ENCODE measurements around the gene THNSL1.
A peak's percentile ranks its signal among the peaks of the same experiment; 100 is the strongest.
"Not testable (repeated sequence)": the region's sequence is repeated elsewhere in the genome, so short reads cannot be mapped to it uniquely, and the experiment has no call there.

Gene THNSL1

GRCh38 chr10:24998044-24998443 lies 18.4 kb upstream of the THNSL1 start:
- FAIRE-seq = no peak

DNA sequence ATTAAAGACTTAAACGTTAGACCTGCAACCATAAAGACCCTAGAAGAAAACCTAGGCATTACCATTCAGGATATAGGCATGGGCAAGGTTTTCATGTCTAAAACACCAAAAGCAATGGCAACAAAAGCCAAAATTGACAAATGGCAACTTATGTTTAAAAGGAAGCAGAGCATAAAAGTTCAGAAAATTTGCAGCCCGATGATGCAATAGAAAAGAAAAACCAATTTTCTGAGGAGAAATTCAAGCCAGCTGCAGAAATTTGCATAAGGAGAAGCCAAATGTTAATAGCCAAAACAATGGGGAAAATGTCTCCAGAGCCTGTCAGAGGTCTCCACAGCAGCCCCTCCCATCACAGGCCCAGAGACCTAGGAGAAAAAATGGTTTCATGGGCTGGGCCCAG lies 4.8 kb upstream of the THNSL1 start:
- not testable (repeated sequence) for FAIRE-seq

GRCh38 chr10:25014579-25014978 lies 1.8 kb upstream of the THNSL1 start:
- no peak for FAIRE-seq

DNA sequence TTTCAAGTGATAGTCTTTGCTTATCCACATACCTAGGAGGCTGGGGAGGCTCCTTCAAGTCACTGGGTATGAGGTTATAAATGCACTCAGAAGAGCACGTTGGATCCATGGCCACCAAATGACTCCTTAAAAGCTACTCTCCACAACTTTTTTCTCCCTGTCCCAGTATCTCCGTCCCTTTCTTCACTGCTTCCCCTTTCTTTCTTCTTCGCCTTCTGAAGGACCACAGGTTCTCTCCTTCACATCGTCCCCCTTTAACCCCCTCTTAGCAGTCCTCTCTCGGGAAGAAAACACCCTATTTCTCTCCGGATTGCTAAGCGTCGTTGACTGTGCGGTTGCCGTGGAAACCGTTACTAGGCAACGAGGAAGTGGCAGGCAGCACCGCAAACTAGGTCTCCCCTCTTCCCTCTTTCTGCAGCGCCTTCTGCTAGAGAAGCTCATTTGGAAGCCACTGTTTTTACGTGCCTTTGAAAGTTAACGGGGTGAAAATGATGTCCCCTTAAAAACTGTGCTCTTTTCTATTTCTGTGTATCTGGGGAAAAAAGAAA lies 510 bp upstream of the THNSL1 start, which contains the start of gene ENKUR:
ENKUR (minus strand) TSS at position 331 of the 548 bp plus-strand sequence; CDS start at position 109, 222 bp downstream.
- no peak for FAIRE-seq

DNA sequence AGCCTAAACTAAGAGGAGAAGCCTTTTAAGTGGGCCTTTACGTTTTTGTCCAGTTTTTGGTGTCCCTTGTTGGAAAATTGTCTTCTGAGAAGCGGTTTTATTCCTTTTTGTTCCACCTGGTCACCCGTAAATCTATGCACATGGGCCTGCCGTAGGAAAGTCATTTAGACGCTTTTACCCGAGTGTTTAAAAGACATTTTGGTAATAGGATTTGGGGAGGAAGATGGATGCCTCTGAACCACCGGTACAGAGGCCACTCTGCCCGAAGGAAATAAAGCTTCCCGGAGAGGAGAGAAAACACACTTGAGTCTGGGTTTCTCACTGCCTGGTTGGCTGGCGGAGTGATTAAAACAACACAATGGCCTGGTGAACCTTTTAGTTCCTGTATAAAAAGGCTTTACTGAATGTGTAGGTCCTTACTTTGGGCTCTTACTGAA lies 760 bp downstream of the THNSL1 start:
- no peak for FAIRE-seq

DNA sequence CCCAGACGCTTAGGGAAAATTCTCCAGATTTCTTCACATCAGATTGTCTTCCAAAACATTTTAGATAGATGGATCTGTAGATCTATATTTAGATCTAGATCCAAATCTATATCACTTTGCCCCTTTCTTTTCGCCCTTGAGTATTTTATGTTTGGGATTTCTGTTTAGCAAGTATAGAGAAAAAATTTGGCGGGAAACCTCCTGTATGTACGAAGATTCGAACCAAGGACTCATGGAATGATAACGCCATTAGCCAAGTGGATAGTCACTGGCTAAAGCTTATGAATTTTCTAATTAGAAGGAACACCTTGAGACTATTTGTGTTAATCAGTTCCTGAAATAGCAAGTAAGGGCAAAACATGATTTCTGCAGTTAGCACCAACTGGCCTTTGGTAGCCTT lies 1.2 kb downstream of the THNSL1 start:
- FAIRE-seq = no peak

DNA sequence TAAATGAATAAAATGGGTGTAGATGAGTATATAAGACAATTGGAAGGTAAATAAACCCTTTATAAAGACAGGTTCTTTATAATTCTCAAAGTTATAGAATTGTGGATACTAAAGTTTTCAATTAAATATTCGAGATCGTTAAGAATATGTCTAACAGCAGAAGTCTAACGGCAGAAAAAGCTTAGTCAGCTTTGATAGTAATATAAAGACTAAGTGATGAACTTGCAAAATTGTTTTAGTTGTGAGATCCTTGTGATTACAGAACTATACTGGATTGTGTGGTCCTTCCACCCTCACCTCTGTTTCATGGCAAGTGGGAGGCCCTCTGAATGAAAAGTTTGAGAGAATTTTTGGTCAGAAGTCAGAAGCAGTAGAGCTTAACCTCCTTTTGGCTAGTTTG lies 2.3 kb downstream of the THNSL1 start:
- no peak for FAIRE-seq

DNA sequence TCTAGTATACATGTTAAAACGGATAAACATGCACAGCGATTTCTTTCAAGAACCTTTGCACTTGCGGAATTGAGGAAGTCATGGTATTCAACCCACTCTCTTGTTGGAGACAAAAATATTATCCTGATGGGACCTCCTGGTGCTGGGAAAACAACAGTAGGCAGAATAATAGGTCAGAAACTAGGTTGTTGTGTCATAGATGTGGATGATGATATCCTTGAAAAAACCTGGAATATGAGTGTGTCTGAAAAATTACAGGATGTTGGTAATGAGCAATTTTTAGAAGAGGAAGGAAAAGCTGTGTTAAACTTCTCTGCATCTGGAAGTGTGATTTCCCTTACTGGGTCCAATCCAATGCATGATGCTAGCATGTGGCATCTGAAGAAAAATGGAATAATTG lies 6.9 kb downstream of the THNSL1 start:
- FAIRE-seq = no peak

DNA sequence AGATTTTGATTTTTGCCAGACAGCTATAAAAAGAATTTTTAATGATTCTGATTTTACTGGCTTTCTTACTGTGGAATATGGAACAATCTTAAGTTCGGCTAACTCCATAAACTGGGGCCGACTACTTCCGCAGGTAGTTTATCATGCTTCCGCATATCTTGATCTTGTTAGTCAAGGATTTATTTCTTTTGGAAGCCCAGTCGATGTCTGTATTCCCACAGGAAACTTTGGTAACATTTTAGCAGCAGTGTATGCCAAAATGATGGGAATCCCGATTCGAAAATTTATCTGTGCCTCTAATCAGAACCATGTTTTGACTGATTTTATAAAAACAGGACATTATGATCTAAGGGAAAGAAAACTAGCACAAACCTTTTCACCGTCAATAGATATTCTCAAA lies 8.1 kb downstream of the THNSL1 start:
- no peak for FAIRE-seq

DNA sequence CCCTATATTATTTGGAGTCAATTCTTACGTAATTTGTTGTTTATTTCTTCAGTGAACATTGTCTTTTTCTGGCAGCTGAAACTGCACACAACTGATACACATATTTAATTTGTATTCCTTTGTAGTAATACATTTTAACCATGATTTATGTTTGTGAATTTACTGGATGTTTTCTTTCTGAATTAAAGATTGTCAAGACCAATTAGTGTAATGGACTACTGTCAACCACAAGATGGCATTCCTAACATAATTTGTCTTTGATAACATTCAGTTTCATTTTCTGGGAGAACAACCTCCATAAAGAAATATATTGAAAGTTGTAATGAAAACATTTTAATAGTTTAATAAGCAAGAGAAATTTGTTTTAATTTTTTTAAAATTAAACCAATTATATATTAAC lies 10.1 kb downstream of the THNSL1 start:
- peak; percentile 98 for FAIRE-seq

DNA sequence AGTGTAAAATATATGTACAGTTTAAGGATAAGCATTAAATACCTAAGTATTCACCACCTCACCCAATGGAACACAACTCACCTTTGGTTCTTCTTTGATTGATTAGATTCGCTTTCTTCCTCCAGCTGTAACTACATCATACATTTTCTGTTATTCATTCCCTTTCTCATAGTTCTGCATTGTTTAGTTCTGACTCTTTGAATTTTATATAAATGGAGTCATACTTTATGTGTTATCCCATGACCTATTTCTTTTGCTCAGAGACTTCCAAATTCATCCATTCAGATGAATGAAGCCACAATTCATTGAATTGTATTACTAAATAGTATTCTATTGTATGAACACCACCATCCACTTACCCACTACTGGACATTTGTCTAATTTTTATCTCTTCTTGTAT lies 12.3 kb downstream of the THNSL1 start:
- FAIRE-seq = no peak

DNA sequence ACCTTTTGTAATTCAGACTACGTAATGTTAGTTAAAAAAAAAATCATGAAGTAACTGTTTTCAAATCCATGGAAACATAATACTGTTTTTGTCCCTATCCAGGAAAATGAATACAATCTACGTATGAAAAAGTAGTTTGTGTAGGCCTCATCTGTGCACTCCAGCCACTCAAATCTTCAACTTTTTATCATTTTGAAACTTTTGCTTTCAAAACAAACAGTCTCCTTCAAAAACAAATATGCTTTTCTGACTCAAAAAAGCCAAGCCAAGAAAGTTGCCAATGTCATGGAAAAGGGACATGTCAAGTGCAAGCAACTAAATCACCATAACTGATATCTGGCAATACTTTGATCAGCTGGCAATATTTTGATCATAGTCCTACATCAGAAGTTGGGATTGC lies 13.1 kb downstream of the THNSL1 start:
- FAIRE-seq = no peak

DNA sequence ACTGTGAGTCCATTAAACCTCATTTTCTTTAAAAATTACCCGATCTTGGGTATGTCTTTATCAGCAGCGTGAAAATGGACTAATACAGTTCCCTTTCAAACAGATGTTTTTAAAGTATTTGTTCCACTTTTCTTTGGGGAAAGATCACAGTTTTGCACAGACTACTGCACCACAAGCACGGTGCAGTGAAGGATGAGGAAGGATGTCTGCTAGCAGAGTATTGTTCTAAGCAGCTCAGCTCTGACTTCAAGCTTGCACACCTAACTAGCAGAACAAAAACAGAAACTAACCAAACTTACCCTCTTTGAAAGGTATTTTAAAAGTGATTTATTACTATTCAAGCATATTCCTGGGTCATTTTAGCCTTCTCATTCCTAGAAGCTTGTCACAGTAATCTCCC lies 20.0 kb downstream of the THNSL1 start:
- no peak for FAIRE-seq

GRCh38 chr10:25038325-25038724 lies 21.9 kb downstream of the THNSL1 start:
- FAIRE-seq = no peak

- FAIRE-seq = no peak
These were observed 23.1 kb downstream of the THNSL1 start for GRCh38 chr10:25039531-25039930.

- no peak for FAIRE-seq
These were observed 30.2 kb downstream of the THNSL1 start for GRCh38 chr10:25046641-25047040.

GRCh38 chr10:25047088-25047487 lies 30.7 kb downstream of the THNSL1 start:
- no peak for FAIRE-seq

DNA sequence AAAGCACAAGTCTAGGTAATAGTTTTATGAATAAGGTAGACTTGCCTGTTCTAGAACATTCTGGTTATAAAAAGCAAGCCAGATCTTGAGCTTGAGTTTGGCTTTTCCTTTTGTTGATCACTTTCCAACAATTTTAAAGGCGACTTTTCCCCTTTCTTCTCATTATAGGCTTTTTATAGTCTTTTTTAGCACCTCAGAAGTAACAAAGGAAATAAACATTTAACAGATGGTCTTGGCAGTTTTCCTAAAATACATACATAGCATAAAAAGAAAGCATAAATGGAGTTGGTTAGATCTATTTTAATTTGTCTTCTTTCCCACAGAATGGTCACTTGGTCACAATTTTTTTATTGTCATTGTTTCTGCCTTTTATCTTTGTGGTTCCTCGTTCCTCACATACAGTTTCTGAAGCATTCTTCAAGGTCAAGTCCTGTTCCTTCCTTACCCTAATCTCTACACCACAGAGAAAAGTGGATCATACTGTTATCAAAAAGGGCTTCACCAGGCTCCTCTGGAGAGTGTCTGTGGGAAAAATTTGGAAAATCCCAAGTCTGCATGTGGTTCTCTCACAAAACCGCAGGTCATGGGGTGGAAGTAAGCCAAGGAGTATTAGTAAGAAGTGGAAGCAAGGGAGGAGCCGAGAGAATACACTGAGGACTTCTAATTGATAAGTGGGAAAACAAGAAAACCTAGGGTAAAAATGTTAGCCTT lies 31.3 kb downstream of the THNSL1 start:
- FAIRE-seq = no peak

DNA sequence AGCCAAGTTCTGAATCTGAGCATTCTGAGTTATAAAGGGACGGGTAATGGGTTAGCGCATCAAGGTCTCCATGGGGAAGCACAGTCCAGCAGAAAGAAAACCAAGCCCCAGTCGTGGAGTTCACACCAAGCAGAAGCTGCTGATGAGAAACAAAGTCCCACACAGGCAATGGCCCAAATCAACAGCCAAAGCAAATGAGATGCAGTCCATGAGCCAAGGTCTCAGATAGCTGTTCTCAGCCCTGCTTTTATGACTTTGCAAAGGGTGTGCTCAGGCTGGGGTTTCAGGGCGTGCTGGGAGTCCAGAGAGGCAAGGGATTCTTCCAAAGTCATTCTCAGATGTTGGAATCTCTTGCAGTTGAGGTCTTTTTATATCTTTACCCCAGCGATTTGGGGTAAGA lies 32.0 kb downstream of the THNSL1 start:
- FAIRE-seq = no peak

DNA sequence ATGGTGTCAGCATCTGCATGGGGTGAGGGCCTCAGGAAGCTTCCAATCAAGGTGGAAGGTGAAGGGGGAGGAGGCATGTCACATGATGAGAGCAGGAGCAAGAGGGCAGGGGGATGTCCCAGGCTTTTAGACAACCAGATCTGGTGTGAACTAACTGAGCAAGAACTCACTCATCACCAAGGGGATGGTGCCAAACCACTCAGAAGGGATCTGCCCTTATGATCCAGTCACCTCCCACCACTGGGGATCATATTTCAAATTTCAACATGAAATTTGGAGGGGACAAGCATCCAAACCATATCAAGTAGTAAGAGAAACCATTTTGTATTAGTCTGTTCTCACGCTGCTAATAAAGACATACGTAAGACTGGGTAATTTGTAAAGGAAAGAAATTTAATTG lies 33.6 kb downstream of the THNSL1 start:
- FAIRE-seq = no peak

DNA sequence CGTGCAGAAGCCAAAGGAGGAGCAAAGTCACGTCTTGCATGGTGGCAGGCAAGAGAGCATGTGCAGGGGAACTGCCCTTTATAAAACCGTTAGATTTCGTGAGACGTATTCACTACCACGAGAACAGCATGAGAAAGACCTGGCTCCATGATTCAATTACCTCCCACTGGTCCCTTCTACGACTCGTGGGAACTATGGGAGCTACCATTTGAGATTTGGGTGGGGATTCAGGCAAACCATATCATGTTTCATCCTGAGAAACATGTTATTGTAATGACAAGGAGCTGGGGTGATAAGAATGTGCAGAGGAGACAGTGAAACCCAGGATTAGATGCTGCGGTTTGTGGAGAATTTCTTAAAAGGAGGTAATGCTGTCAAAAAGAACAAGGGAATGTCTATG lies 34.0 kb downstream of the THNSL1 start:
- no peak for FAIRE-seq

GRCh38 chr10:25052012-25052411 lies 35.6 kb downstream of the THNSL1 start:
- FAIRE-seq = no peak

DNA sequence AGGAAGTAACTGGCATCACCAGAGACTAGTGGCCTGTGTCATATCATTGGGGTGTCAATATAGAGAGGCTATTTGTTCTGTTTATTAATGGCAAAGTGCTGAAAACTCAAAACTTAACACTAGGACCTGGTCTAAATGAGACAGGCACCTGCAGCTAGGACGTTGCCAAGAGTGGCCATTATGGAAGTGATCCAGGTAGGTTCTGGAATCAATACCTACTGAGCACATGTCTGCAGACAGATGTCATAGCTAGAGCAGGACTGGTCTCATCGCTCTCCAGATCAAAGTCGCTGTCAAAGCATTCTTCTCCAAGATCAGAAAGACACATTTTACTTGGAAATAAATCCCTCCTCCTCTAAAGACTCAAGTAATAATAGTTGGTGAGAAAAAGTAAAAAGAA lies 40.3 kb downstream of the THNSL1 start:
- no peak for FAIRE-seq

GRCh38 chr10:25057886-25058285 lies 41.5 kb downstream of the THNSL1 start:
- FAIRE-seq = no peak

GRCh38 chr10:25059990-25060389 lies 43.6 kb downstream of the THNSL1 start:
- no peak for FAIRE-seq
